ENCODE results near the gene TEX12.

TEX12 gene

GRCh38 chr11:112167145-112167544, at the start of gene TEX12:
TEX12 (plus strand) TSS chr11:112167372; CDS start chr11:112169269, 1,897 bp downstream.
- ATAC-seq (replicated peaks; ENCODE audit: extremely low read depth, poor library complexity, severe bottlenecking), result no peak
- H3K4me1 Mint-ChIP-seq, result no peaks in the 10 kb centered on the region
- no peak within 1 kb of the TSS for H3K4me3 Mint-ChIP-seq

GRCh38 chr11:112118176-112118575, 49.0 kb upstream of the TEX12 start:
- Mint-ChIP-seq H3K4me3 (no peak overlapping the region), H3K9me3 (no peaks in the 10 kb centered on the region), H3K36me3 (ENCODE audit: insufficient read depth) (peaks cover 8% of the 10 kb centered on the region), H3K4me1 (no peaks in the 10 kb centered on the region), H3K27me3 (no peaks in the 10 kb centered on the region), H3K27ac (ENCODE audit: low read depth) (no peak overlapping the region)
- ATAC-seq (replicated peaks; ENCODE audit: extremely low read depth, poor library complexity, severe bottlenecking), result no peak
- no peak for DNase-seq (ENCODE audit: low spot score in 2 of 2)

More at GRCh38 chr11:112167145-112167544, at the start of gene TEX12:
- Mint-ChIP-seq H3K27me3 (peaks cover 6% of the 10 kb centered on the region), H3K27ac (ENCODE audit: low read depth) (no peak within 1 kb of the TSS), H3K36me3 (ENCODE audit: insufficient read depth) (no peaks in the 10 kb centered on the region), H3K9me3 (no peaks in the 10 kb centered on the region)
- DNase-seq (ENCODE audit: low spot score in 2 of 2), result no peak

- Mint-ChIP-seq H3K36me3 (ENCODE audit: insufficient read depth) (peaks cover 3% of the 10 kb centered on the region), H3K4me3 (no peak overlapping the region), H3K4me1 (no peaks in the 10 kb centered on the region), H3K27ac (ENCODE audit: low read depth) (no peak overlapping the region), H3K9me3 (no peaks in the 10 kb centered on the region), H3K27me3 (no peaks in the 10 kb centered on the region)
- no peak for ATAC-seq (replicated peaks; ENCODE audit: extremely low read depth, poor library complexity, severe bottlenecking)
- DNase-seq (ENCODE audit: low spot score in 2 of 2), result no peak
Measured at GRCh38 chr11:112121981-112122615, 45.1 kb upstream of the TEX12 start.

- H3K9me3 Mint-ChIP-seq, result no peaks in the 10 kb centered on the region
- ATAC-seq (replicated peaks; ENCODE audit: extremely low read depth, poor library complexity, severe bottlenecking) (no peak), DNase-seq (ENCODE audit: low spot score in 2 of 2) (no peak)
- H3K4me3 Mint-ChIP-seq, result no peak overlapping the region
- H3K4me1 Mint-ChIP-seq, result no peaks in the 10 kb centered on the region
- no peak overlapping the region for H3K27ac Mint-ChIP-seq (ENCODE audit: low read depth)
- no peaks in the 10 kb centered on the region for H3K27me3 Mint-ChIP-seq
- H3K36me3 Mint-ChIP-seq (ENCODE audit: insufficient read depth), result peaks cover 3% of the 10 kb centered on the region
Measured at GRCh38 chr11:112123129-112123528, 44.0 kb upstream of the TEX12 start.

- Mint-ChIP-seq H3K9me3 (no peaks in the 10 kb centered on the region), H3K27me3 (no peaks in the 10 kb centered on the region), H3K27ac (ENCODE audit: low read depth) (no peak overlapping the region), H3K4me3 (no peak overlapping the region), H3K4me1 (peaks cover 5% of the 10 kb centered on the region), H3K36me3 (ENCODE audit: insufficient read depth) (no peaks in the 10 kb centered on the region)
- DNase-seq (ENCODE audit: low spot score in 2 of 2) (no peak), ATAC-seq (replicated peaks; ENCODE audit: extremely low read depth, poor library complexity, severe bottlenecking) (no peak)
Measured at GRCh38 chr11:112127056-112127455, 40.1 kb upstream of the TEX12 start.

- Mint-ChIP-seq H3K36me3 (ENCODE audit: insufficient read depth) (peaks cover 2% of the 10 kb centered on the region), H3K27me3 (no peaks in the 10 kb centered on the region), H3K4me1 (peaks cover 5% of the 10 kb centered on the region), H3K9me3 (no peaks in the 10 kb centered on the region), H3K27ac (ENCODE audit: low read depth) (no peak overlapping the region), H3K4me3 (no peak overlapping the region)
- DNase-seq (ENCODE audit: low spot score in 2 of 2) (no peak), ATAC-seq (replicated peaks; ENCODE audit: extremely low read depth, poor library complexity, severe bottlenecking) (no peak)
Measured at GRCh38 chr11:112128483-112129121, 38.6 kb upstream of the TEX12 start.

GRCh38 chr11:112129656-112130055, 37.5 kb upstream of the TEX12 start:
- no peak for DNase-seq (ENCODE audit: low spot score in 2 of 2)
- no peaks in the 10 kb centered on the region for H3K27me3 Mint-ChIP-seq
- peaks cover 2% of the 10 kb centered on the region for H3K36me3 Mint-ChIP-seq (ENCODE audit: insufficient read depth)
- no peaks in the 10 kb centered on the region for H3K9me3 Mint-ChIP-seq
- no peak for ATAC-seq (replicated peaks; ENCODE audit: extremely low read depth, poor library complexity, severe bottlenecking)
- peaks cover 5% of the 10 kb centered on the region for H3K4me1 Mint-ChIP-seq
- H3K27ac Mint-ChIP-seq (ENCODE audit: low read depth), result no peak overlapping the region
- H3K4me3 Mint-ChIP-seq, result no peak overlapping the region

GRCh38 chr11:112132737-112133136, 34.4 kb upstream of the TEX12 start:
- DNase-seq (ENCODE audit: low spot score in 2 of 2), result no peak
- no peaks in the 10 kb centered on the region for H3K9me3 Mint-ChIP-seq
- no peak for ATAC-seq (replicated peaks; ENCODE audit: extremely low read depth, poor library complexity, severe bottlenecking)
- peaks cover 5% of the 10 kb centered on the region for H3K4me1 Mint-ChIP-seq
- no peak overlapping the region for H3K4me3 Mint-ChIP-seq
- H3K36me3 Mint-ChIP-seq (ENCODE audit: insufficient read depth), result peaks cover 2% of the 10 kb centered on the region
- no peaks in the 10 kb centered on the region for H3K27me3 Mint-ChIP-seq
- H3K27ac Mint-ChIP-seq (ENCODE audit: low read depth), result no peak overlapping the region

GRCh38 chr11:112134473-112134872, 32.7 kb upstream of the TEX12 start:
- no peak overlapping the region for H3K4me3 Mint-ChIP-seq
- H3K4me1 Mint-ChIP-seq, result peaks cover 5% of the 10 kb centered on the region
- H3K36me3 Mint-ChIP-seq (ENCODE audit: insufficient read depth), result peaks cover 2% of the 10 kb centered on the region
- DNase-seq (ENCODE audit: low spot score in 2 of 2) (no peak), ATAC-seq (replicated peaks; ENCODE audit: extremely low read depth, poor library complexity, severe bottlenecking) (no peak)
- no peaks in the 10 kb centered on the region for H3K27me3 Mint-ChIP-seq
- H3K9me3 Mint-ChIP-seq, result no peaks in the 10 kb centered on the region
- no peak overlapping the region for H3K27ac Mint-ChIP-seq (ENCODE audit: low read depth)

- Mint-ChIP-seq H3K4me1 (no peaks in the 10 kb centered on the region), H3K4me3 (no peak overlapping the region), H3K27ac (ENCODE audit: low read depth) (no peak overlapping the region), H3K36me3 (ENCODE audit: insufficient read depth) (no peaks in the 10 kb centered on the region), H3K9me3 (no peaks in the 10 kb centered on the region), H3K27me3 (no peaks in the 10 kb centered on the region)
- ATAC-seq (replicated peaks; ENCODE audit: extremely low read depth, poor library complexity, severe bottlenecking) (no peak), DNase-seq (ENCODE audit: low spot score in 2 of 2) (no peak)
Measured at GRCh38 chr11:112143597-112143996, 23.6 kb upstream of the TEX12 start.

GRCh38 chr11:112150517-112150916, 16.7 kb upstream of the TEX12 start:
- H3K9me3 Mint-ChIP-seq, result no peaks in the 10 kb centered on the region
- ATAC-seq (replicated peaks; ENCODE audit: extremely low read depth, poor library complexity, severe bottlenecking) (no peak), DNase-seq (ENCODE audit: low spot score in 2 of 2) (no peak)
- no peak overlapping the region for H3K4me3 Mint-ChIP-seq
- H3K27me3 Mint-ChIP-seq, result no peaks in the 10 kb centered on the region
- H3K27ac Mint-ChIP-seq (ENCODE audit: low read depth), result no peak overlapping the region
- no peaks in the 10 kb centered on the region for H3K4me1 Mint-ChIP-seq
- H3K36me3 Mint-ChIP-seq (ENCODE audit: insufficient read depth), result no peaks in the 10 kb centered on the region

- no peak overlapping the region for H3K4me3 Mint-ChIP-seq
- H3K27ac Mint-ChIP-seq (ENCODE audit: low read depth), result no peak overlapping the region
- no peak for ATAC-seq (replicated peaks; ENCODE audit: extremely low read depth, poor library complexity, severe bottlenecking)
- H3K27me3 Mint-ChIP-seq, result no peaks in the 10 kb centered on the region
- H3K4me1 Mint-ChIP-seq, result no peaks in the 10 kb centered on the region
- no peak for DNase-seq (ENCODE audit: low spot score in 2 of 2)
- peaks cover 2% of the 10 kb centered on the region for H3K36me3 Mint-ChIP-seq (ENCODE audit: insufficient read depth)
- H3K9me3 Mint-ChIP-seq, result no peaks in the 10 kb centered on the region
Measured at GRCh38 chr11:112156153-112156955, 10.8 kb upstream of the TEX12 start.
